Activated CD4-positive, CD25-positive, alpha-beta regulatory T cell treated with anti-CD3 and anti-CD28 coated beads, Interleukin-2, amount 50 U/mL, for 72 hours (primary cell): ENCODE data around the gene IL22RA2.
"Not testable (repeated sequence)": the region's sequence is repeated elsewhere in the genome, so short reads cannot be mapped to it uniquely, and the experiment has no call there.

ENCODE experiments used
- DNase-seq: peaks from one replicate; pipeline ENCODE4 v3.0.0; 2021

The IL22RA2 gene

DNA sequence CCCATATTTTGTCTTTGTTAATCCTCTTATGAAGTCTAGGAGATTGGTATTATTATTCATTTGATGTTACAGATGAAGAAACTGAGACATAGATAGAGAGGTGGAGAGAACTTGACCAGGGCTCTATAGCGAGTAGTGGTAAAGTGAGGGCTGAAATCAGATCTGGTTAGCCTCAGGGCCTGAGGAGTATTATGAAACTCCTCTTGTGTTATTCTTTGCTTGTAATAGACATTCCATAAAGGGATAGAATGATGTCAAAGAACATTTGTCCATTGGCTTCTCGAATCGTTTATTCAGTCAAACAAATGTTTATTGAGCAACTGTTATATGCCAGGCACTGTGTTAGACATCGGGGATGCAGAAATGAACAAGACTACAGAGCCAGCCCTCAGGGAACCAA is at the start of gene IL22RA2:
Gene IL22RA2 (minus strand): TSS at position 144 of the 400 bp plus-strand sequence. CDS start 11,895 bp downstream, outside the sequence.
- no peak for DNase-seq

GRCh38 chr6:137222381-137222780 is 48.9 kb upstream of the IL22RA2 start:
- DNase-seq, result no peak

GRCh38 chr6:137219664-137220252 is 46.3 kb upstream of the IL22RA2 start:
- DNase-seq, result no peak

DNA sequence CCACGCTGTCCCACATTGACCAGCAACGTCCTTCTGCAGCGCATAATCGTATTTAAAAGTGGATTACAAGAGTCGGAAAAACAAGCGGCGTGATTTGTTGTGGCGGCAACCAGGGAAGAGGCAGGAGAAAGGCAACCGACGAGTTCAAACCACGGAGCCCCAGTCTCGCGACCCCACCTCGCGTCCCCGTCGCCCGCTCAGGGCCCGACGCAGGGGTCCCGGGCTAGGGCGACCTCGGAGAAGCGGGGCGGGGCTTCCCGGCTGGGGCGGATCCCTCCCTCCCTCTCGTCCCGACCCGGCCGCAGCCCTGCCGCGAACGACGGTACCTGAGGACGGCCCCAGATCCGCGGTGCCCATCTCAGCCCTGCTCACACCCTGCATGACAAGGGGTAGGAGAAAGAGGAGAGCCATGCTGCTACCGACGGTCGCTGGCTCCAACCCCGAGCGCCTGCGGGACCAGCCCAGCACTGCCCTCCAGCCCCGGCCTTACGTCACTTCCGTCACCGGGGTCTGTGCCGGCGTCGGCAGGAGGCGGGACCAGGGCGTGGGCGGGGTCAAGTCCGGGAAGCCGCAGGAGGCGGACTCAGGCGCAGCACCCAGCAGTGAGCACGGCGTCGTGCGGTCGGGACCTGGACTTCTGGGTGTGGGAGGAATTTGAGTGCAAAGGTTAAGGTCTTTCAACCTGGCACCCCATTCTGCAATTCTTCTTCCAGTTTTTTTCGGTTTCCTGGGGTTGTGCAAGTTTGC is 45.6 kb upstream of the IL22RA2 start, which contains the start of gene IFNGR1:
Gene IFNGR1 (minus strand): TSS at position 469 of the 747 bp plus-strand sequence. CDS start 58 bp downstream, at position 411.
- DNase-seq, result peak; percentile 98

DNA sequence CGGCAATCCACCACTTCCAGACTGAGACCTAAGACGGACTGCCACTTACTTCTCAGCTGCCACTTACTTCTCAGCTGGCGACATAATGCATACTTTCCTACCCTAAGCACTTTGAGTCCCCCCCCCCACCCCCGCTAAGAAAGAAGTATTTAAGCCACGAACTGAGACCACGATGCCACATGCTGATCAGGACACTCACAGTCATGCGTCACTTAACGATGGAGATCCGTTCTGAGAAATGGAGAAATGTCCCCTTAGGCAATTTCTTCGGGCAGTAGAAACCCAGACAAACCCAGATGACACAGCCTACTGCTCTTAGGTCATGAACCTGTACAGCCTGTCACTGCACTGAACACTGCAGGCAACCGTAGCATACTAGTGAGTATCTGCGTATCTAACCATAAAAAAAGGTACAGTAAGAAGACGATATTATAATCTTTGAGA is 45.1 kb upstream of the IL22RA2 start:
- DNase-seq, result no peak

DNA sequence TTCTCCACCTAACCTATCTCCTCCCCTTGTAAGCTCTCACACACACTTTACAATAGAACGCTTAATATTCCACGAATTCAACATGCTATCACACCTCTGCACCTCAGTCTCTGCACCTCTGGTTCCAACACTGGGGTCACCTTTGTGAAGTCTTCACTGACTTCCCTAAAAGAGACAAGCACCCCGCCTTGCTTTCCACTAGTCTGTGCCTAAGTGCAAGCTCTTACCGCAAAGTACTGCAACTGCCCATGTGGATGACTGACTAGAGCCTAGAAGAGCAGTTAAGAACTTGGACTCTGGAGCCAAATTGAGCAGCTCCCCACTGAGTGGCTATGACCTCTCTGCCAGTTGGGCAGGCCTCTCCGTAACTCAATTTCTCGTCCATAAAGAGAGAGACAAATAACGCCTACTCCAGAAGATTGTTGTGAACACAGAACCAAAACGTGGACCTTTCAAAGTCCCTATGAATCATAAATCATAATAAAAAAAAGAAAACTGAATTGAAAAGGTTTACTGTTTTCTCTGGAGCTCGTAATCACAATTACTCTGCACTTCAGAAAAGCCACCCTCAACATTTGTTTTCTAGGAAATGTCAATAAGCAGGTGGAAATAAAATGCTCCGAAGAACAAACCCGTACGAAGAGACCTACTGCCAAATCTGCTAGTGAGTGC is 44.5 kb upstream of the IL22RA2 start:
- DNase-seq, result no peak

- DNase-seq, result no peak
Observed at GRCh38 chr6:137216875-137217553, 43.6 kb upstream of the IL22RA2 start.

- DNase-seq, result no peak
Observed at GRCh38 chr6:137216106-137216505, 42.7 kb upstream of the IL22RA2 start.

- not testable (repeated sequence) for DNase-seq
Observed at GRCh38 chr6:137215630-137216029, 42.2 kb upstream of the IL22RA2 start.

- DNase-seq, result no peak
Observed at GRCh38 chr6:137214931-137215330, 41.5 kb upstream of the IL22RA2 start.

DNA sequence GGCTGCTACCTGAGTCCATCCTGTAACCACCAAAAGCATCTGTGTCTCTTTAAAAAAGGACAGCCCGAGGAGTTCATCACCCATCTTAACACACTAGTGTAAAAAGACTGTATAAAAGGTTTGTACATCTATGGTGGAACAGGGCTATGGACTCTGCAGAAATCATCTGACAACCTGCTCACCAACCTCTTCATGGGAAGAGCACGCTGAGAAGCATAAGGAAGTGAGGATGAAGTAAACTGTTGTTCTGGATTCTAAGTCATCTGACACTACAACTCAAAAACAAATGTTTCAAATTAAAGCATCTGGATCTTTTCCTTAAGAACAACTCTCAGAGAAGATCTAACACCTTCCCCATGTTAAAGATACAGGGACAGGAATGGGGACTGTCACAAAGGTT is 40.4 kb upstream of the IL22RA2 start:
- no peak for DNase-seq

DNA sequence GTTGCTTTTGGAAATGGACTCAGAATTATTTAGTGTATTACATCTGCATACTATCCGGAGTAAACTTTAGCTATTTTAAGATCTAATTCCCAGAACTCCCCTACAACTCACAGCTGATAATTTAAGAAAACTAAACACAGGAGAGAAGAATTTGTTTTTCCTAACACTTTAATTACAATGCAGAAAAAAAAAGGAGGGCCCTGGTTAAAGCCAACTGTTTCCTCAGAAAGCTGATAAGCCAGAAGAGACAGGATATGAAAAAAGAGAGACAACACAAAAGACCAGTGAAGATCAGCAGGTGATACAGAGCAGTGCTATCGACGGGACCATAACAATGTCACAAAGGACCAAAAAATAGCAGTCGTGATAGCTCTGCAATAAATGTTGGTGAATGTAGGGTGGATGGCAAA is 39.9 kb upstream of the IL22RA2 start:
- DNase-seq, result no peak

GRCh38 chr6:137211910-137212309 is 38.5 kb upstream of the IL22RA2 start:
- DNase-seq, result no peak

DNA sequence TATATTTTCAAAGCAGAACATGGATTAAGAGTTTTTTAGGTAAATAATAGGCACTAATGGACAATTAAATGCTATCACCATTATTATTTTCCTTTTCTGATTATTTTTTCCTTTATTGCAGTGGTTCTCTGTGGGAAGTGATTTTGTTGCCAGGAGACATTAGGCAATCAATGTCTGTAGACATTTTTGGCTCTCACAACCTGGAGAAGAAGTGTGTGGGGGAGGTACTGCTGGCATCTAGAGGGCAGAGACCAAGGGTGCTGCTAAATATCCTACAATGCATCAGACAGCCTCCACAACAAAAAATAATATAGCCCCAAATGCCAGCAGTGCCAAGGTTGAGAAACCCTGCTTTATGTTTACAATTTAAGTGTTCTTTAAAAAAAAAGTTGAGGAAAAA is 37.5 kb upstream of the IL22RA2 start:
- DNase-seq, result no peak

DNA sequence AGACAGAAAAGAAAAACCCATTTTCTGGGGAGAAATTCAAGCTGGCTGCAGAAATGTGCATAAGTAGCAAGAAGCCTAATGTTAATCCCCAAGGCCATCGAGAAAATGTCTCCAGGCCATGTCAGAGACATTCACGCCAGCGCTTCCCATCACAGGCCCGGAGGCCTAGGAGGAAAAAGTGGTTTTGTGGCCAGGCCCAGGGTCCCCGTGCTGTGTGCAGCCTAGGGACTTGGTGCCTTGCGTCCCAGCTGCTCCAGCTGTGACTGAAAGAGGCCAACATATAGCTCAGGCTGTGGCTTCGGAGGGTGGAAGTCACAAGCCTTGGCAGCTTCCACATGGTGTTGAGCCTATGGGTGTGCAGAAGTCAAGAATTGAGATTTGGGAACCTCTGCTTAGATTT is 34.8 kb upstream of the IL22RA2 start:
- no peak for DNase-seq

GRCh38 chr6:137207457-137207856 is 34.0 kb upstream of the IL22RA2 start:
- DNase-seq, result not testable (repeated sequence)

GRCh38 chr6:137206577-137206976 is 33.1 kb upstream of the IL22RA2 start:
- DNase-seq, result no peak

GRCh38 chr6:137203256-137203655 is 29.8 kb upstream of the IL22RA2 start:
- DNase-seq, result no peak

- no peak for DNase-seq
Observed at GRCh38 chr6:137202078-137202477, 28.6 kb upstream of the IL22RA2 start.

DNA sequence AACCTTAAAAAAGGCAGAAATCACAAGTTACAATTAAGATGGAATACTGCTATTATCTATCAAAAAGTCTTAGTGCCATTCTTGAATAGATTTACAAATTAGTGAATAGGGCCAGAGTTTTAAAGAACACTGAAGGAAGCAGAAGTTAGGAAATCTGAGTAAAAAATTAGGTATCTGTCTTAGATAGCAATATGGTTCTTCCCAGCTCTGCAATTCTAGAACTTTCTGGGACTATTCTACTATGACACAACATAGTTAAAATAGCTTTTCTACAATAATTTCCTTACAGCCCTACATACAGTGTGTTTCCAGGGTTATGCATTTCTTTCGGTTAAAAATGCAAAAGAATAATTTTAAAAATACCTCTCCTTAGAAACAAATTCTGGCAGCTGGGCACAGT is 27.6 kb upstream of the IL22RA2 start:
- DNase-seq, result no peak

DNA sequence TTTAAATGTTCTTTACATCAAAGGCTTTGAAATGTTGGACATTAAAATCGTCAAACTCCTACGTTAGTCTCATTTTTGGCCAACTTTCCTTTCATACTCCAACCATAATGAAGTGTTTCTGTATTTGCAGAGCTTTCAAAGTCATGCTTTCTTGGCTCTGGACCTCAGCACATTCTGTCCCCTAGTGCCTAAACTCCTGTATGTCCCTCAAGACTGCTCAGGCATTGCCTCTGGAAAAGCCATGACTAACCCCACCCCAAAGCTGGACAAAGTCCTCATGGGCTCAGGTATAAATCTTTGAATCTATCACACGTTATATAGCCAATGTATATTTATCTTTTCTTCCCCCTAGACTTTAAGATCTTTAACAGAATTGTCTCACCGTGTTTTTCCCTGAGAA is 26.8 kb upstream of the IL22RA2 start:
- DNase-seq, result no peak

DNA sequence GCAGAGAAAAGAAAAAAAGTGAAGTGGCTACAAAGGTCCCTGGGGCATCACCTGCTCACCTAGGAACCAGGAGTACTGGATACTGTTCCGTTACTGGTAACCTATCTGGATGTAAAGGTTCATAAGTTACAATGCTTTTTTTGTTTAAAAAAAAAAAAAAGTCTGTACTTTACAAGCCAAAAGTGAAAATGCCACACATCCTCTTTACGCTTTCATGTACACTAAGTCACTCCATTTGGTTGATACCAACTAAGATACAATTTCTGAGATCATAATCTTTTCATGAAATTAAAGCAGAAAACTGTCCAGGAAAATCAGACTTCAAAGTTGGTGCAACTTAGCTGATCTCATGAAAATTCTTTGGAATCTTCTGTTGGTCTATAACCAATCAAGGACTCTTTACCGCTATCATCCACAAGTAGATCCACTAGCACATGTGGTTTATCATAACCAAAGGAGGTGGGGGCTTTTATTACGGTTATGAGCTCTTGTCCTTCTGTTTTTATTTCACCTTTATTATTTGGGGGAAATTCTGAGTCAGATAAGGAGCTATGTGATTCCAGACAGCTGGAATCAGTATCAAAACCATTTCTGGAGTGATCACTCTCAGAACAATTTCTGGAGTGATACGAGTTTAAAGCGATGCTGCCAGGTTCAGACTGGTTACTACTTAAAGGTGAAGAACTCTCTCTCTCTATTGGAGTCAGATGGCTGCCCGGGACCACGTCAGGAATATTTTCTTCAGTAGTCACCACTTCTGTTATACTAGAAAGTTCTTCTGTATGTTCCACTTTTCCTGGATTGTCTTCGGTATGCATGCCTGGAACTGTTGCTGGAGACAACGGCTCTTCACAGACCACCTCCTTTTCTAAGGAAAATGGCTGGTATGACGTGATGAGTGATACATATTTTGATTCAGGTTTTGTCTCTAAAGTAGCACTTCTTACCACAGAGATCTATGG is 24.5 kb upstream of the IL22RA2 start:
- no peak for DNase-seq
